ENCODE data around the gene C1GALT1C1L. TPM values are rescaled to one million over a fixed set of nuclear protein-coding genes. Genes with fewer than 3 reads are reported as not detected.

The C1GALT1C1L gene
- total and polyA plus RNA-seq, 2 of the 13 experiments (the other 11 are each of a cell fraction or from before 2014, with no cell fraction given), result 1.3 to 2.4 TPM

DNA sequence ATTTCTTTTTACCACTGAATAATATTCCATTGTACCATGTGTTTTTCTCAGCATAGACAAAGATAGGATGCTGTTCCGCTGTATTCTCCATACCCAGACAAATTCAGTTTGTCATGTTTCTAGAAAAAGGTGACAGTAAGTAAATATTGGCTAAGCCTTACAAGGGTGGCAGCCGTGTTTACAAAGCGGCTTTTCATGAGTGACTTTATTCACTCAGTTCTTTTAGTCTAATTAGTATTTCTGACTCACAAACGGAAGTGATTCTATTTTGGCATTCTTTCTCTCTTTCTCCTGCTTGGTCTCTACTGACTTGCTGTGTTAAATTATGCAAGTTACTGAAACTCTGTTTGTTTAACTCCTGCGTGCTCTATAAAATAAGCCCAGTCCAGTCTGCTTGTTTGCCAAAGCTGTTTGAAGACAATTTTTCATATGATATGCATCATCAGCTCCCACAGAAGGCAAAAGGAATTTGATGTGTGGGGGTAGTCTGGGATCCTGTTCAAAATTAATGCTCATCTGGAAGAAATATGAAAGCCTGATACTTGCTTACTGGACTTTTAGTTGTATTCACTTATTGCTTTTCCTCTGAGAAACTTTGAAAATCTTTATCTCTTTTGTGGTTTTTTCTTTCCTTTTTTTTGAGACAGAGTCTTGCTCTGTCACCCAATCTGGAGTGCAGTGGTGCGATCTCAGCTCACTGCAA, 41.5 kb downstream of the C1GALT1C1L start (continued):
- TF ChIP-seq, protein P1, sequence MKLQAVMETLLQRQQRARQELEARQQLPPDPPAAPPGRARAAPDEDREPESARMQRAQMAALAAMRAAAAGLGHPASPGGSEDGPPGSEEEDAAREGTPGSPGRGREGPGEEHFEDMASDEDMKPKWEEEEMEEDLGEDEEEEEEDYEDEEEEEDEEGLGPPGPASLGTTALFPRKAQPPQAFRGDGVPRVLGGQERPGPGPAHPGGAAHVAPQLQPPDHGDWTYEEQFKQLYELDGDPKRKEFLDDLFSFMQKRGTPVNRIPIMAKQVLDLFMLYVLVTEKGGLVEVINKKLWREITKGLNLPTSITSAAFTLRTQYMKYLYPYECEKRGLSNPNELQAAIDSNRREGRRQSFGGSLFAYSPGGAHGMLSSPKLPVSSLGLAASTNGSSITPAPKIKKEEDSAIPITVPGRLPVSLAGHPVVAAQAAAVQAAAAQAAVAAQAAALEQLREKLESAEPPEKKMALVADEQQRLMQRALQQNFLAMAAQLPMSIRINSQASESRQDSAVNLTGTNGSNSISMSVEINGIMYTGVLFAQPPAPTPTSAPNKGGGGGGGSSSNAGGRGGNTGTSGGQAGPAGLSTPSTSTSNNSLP (IDR thresholded peaks at IDR 0.05; ENCODE audit: low read depth, low read length), result peak; percentile 93
- no peak for TF ChIP-seq PRPF4 (IDR thresholded peaks at IDR 0.05; ENCODE audit: low read depth, low read length, poor library complexity, severe bottlenecking)

GRCh38 chr2:43631618-43632317, 44.5 kb downstream of the C1GALT1C1L start:
- H3K9ac ChIP-seq (ENCODE audit: insufficient read depth, low read depth, low read length), result no peak overlapping the region
- ATAC-seq, result no peak
- no TSS peak for BruUV-seq (replicated peaks)
- no peak overlapping the region for H3K27ac ChIP-seq (ENCODE audit: extremely low read length, insufficient read depth, low read length)
- no peak overlapping the region for H3K4me3 ChIP-seq (replicated peaks in 1 of 3; ENCODE audit: insufficient read depth in 1 of 3, low read depth in 2 of 3, low read length in 3 of 3)
- no peaks in the 10 kb centered on the region for H4K20me1 ChIP-seq (ENCODE audit: insufficient read depth, low read length)
- WGBS (ENCODE audit: low lambda C conversion rate), result 38% methylated on average over 11 of the region's 11 CpGs
- no peak overlapping the region for H2AFZ ChIP-seq (ENCODE audit: low read length)
- FAIRE-seq, result no peak
- ChIA-PET POLR2A (no interaction called here), CTCF (ENCODE audit: low intra/inter-chr PET ratio, low total read pairs) (no interaction called here)
- H3K4me1 ChIP-seq (ENCODE audit: insufficient read depth, low read length), result peaks cover 70% of the 10 kb centered on the region
- no peaks in the 10 kb centered on the region for H3K79me2 ChIP-seq (ENCODE audit: insufficient read depth, low read length)
- in situ Hi-C loops (cut with HindIII; ENCODE audit: extremely low pct_ligation_motif_present, low pct_unique_long_range_greater_than_20kb), result no loop called here
- intact Hi-C loops (cut with micrococcal nuclease; ENCODE audit: unreplicated experiment), result loop anchor here (2.0 to 10.0 kb wide), 2 partner anchors 27 to 143 kb away; partner anchors contain the start of gene DYNC2LI1
- no peak for DNase-seq (ENCODE audit: low spot score)
- peaks cover 0 to 27% of the 10 kb centered on the region in 2 experiments; a peak in 3 of 5 replicates for H3K27me3 ChIP-seq (ENCODE audit: control insufficient read depth in 1 of 2, insufficient read depth in 2 of 2, low read length in 2 of 2)
- no peak overlapping the region for H3K4me2 ChIP-seq (ENCODE audit: low read depth, low read length)
- no peaks in the 10 kb centered on the region for H3K36me3 ChIP-seq (replicated peaks in 1 of 2; ENCODE audit: control insufficient read depth in 1 of 2, insufficient read depth in 2 of 2, low read length in 2 of 2)
- no peaks in the 10 kb centered on the region for H3K9me3 ChIP-seq (ENCODE audit: low read length)
- TF ChIP-seq, protein P2, sequence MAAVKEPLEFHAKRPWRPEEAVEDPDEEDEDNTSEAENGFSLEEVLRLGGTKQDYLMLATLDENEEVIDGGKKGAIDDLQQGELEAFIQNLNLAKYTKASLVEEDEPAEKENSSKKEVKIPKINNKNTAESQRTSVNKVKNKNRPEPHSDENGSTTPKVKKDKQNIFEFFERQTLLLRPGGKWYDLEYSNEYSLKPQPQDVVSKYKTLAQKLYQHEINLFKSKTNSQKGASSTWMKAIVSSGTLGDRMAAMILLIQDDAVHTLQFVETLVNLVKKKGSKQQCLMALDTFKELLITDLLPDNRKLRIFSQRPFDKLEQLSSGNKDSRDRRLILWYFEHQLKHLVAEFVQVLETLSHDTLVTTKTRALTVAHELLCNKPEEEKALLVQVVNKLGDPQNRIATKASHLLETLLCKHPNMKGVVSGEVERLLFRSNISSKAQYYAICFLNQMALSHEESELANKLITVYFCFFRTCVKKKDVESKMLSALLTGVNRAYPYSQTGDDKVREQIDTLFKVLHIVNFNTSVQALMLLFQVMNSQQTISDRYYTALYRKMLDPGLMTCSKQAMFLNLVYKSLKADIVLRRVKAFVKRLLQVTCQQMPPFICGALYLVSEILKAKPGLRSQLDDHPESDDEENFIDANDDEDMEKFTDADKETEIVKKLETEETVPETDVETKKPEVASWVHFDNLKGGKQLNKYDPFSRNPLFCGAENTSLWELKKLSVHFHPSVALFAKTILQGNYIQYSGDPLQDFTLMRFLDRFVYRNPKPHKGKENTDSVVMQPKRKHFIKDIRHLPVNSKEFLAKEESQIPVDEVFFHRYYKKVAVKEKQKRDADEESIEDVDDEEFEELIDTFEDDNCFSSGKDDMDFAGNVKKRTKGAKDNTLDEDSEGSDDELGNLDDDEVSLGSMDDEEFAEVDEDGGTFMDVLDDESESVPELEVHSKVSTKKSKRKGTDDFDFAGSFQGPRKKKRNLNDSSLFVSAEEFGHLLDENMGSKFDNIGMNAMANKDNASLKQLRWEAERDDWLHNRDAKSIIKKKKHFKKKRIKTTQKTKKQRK (IDR thresholded peaks at IDR 0.05; ENCODE audit: low read length), result no peak
- no peak for TF ChIP-seq SP1 (IDR thresholded peaks at IDR 0.05)
- no peak for TF ChIP-seq SP1 (CRISPR knock-in tag; IDR thresholded peaks at IDR 0.05)
- no peak for TF ChIP-seq GABPB1 (CRISPR knock-in tag; IDR thresholded peaks at IDR 0.05)
- TF ChIP-seq SCMH1 (CRISPR knock-in tag; IDR thresholded peaks at IDR 0.05; ENCODE audit: borderline replicate concordance), result no peak
- no peak for TF ChIP-seq RFXAP (CRISPR knock-in tag; IDR thresholded peaks at IDR 0.05; ENCODE audit: borderline replicate concordance)
- TF ChIP-seq ZBTB42 (CRISPR knock-in tag; IDR thresholded peaks at IDR 0.05), result no peak
- TF ChIP-seq ZNF781 (CRISPR knock-in tag; IDR thresholded peaks at IDR 0.05; ENCODE audit: borderline replicate concordance, not compliant biosample characterization), result no peak
- no peak for TF ChIP-seq NCOA2 (CRISPR knock-in tag; IDR thresholded peaks at IDR 0.05)
- TF ChIP-seq, protein P3, sequence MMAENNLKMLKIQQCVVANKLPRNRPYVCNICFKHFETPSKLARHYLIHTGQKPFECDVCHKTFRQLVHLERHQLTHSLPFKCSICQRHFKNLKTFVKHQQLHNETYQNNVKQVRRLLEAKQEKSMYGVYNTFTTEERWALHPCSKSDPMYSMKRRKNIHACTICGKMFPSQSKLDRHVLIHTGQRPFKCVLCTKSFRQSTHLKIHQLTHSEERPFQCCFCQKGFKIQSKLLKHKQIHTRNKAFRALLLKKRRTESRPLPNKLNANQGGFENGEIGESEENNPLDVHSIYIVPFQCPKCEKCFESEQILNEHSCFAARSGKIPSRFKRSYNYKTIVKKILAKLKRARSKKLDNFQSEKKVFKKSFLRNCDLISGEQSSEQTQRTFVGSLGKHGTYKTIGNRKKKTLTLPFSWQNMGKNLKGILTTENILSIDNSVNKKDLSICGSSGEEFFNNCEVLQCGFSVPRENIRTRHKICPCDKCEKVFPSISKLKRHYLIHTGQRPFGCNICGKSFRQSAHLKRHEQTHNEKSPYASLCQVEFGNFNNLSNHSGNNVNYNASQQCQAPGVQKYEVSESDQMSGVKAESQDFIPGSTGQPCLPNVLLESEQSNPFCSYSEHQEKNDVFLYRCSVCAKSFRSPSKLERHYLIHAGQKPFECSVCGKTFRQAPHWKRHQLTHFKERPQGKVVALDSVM (CRISPR knock-in tag; IDR thresholded peaks at IDR 0.05), result no peak
- TF ChIP-seq FOXO1 (CRISPR knock-in tag; IDR thresholded peaks at IDR 0.05), result no peak
- TF ChIP-seq ZZZ3 (CRISPR knock-in tag; IDR thresholded peaks at IDR 0.05; ENCODE audit: borderline replicate concordance), result no peak
- TF ChIP-seq ZNF703 (CRISPR knock-in tag; IDR thresholded peaks at IDR 0.05; ENCODE audit: borderline replicate concordance), result no peak
